ENCODE measurements around the gene OLFML1.

The OLFML1 gene

GRCh38 chr11:7485186-7486097, at the start of gene OLFML1:
OLFML1 (plus strand) TSS chr11:7485506; CDS start chr11:7485876, 370 bp downstream.
- no peak for DNase-seq

DNA sequence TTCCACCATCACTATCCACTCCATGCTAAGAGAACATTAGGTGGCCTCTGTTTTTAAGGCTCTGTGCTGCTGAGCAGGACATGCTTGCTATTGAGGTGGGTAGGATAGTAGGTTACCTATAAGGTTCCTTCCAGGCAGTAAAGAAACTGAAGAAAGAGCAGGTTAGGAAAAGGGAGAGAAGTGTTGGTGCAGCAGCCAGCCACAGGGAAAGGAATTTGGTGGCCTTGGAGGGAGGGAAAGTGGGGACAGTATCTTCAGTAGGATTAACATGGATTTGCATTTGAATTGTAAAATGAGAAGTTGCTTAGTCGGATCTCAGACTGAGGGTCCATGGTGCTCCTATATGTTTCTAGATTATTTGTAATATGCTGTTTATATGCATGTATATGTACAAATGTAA, 49.2 kb upstream of the OLFML1 start:
- no peak for DNase-seq

- DNase-seq, result no peak
These were observed 48.6 kb upstream of the OLFML1 start for GRCh38 chr11:7436657-7437056.

DNA sequence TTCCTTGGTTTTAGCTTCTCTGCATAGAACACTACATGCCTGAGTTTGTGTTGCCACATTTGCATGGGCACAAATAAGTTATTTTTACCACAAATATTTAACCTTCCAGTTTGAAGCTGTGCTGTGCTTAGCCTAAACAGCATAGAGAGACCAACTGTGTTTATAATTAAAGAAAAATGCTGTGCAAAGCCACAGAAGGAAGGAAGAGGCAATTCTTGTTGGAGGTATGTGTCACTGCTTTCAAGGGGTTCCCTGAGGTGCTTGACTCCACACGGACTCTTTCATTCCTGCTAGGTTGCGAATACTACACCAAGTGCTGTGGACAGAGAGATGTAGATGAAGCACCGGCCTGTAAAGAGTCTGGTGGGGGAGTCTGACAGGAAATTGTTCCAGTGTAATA, 47.6 kb upstream of the OLFML1 start:
- DNase-seq, result no peak

- DNase-seq, result no peak
These were observed 45.5 kb upstream of the OLFML1 start for GRCh38 chr11:7439746-7440320.

GRCh38 chr11:7442588-7443215, 42.6 kb upstream of the OLFML1 start:
- peak; percentile 11 to 70 (median 58) for DNase-seq

DNA sequence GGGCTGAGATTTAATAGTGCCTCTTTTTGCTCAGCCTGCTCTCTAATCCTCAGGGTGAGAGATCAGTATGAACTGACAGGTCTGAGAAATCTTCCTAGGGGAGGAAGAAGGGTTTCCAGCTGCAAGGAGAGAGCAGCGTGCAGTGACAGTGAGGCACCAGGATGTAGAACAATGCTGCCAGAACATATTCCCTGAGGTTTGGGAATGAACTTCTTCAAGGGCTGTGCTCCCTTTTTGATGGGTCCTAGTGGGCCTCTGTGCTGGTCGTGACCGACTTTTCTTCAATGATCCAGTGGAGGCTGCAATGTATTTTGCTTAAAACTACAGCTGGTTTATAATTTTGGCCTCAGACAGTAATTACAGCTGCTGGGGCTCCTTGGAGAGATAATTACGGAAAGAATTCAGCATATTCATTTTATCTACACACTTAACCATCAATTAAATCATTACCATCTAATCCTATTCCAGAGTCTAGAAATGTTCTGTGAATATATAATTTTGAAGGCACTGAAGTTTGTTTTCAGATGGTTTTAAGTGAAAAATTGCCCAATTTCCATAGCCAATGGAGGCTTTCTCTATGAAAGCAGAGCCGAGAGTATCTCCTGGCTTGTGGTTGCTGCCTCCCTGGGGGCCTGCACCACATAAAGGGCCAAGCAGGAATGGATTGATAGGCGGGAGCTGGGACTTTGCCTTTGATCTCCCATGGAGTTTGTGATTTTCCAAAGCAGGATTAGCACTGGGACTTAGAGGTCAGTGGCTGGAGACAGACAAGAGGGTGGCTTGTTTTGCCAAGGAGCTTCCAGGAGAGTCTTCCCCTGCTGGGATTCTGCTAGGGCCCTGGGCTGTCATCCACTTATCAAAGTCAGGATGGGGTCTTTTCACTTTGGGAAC, 41.0 kb upstream of the OLFML1 start:
- DNase-seq, result peak in 1 of 3 experiments; percentile 19

DNA sequence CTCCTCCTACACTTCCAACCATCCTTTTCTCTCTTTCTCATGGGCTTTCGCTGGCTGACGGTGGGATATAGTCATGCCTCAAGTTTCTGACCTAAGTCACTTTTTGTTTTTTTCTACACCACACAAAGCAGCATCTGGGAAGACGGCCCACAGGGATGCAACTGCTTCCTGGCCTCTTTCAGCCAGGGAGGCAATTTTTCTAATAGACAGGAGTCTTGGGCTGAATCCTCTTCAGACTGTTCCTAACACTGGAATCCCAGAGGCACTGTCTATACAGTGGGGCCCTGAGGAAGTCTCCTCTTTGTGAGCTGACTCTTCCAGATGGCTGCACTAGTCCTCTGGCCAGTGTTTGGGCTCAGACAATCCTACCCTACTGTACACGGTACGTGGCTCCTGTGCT, 39.7 kb upstream of the OLFML1 start:
- DNase-seq, result no peak

DNA sequence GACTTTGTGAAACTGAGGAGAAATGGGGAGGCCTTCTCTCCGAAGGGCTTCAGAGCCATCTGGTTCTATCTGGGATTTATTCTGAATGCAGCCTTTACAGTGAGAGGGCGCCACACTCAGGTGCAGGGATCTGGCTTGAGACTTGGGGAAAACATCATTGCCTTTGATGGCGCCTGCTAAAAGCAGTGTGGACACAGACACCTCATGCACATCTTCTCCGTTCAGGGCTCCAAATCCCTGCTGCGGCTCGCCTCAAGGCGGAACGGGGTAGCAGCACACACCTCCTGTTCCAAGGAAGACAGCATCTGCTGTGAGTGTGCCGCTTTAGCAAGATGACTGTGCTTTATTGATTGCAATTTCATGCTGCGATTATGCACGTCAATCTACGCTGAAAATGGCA, 37.1 kb upstream of the OLFML1 start:
- DNase-seq, result no peak

DNA sequence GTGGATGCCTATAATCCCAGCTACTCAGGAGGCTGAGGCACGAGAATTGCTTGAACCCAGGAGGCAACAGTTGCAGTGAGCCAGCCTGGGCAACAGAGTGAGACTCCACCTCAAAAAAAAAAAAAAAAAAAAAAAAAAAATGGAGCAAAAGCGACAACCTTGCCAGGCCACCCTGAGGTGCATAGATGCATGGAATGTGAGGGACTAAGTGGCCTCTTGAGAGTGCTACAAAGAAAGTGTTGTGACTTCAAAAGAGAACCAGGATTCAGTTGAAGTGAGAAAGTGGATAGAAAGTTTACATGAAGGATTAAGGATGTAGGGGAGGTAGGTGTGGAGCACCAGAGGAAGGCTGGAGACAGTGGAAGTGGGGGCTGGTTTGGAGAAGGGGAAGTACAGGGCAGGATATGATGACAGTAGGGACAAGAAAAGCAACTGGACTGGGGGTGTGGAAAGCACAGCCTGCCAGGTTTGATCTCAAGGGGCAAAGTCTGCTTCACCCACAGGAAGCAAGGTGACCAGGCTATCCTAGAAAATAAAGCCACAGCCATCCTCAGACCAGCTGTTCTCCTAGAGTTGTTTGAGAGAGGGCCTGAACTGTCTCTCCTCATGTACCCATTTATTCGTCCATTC, 36.0 kb upstream of the OLFML1 start:
- DNase-seq, result no peak

DNA sequence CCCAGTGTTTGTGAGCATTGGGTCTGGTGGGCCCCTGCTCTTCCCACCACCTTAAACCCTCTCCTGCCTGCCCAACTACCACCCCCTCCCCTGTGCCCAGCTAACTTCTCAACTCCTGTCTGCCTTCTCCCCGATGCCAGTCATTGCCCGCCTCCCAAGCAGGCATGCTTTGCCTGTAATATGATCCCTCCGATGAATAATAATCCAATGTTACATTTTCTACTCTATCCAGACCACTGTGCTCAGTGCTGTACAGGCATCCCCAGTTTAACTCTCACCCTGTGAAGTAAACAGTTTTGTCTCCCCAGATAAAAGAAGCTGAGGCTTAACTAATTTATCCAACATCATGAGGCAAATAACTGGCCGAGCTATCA, 35.5 kb upstream of the OLFML1 start:
- DNase-seq, result no peak

GRCh38 chr11:7450836-7451235, 34.5 kb upstream of the OLFML1 start:
- DNase-seq, result no peak

DNA sequence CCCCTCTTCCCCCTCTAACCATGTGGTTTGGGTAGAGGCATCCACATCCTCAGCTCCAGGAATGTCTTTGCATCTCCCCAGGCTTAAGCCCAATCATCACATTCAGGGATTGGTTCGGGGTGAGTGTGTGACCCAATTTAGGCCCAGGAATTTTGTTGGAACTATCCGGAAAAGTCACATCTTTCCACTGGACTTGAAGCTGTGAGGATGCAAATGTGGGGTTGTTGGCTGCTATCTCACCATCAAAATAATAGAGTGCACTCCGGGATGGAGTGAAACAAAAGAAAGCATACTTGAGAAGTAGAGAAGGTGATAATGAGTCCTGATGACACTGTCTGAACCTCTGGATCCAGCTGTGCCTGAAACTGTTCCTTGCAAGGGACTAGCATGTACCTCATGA, 33.8 kb upstream of the OLFML1 start:
- no peak for DNase-seq

DNA sequence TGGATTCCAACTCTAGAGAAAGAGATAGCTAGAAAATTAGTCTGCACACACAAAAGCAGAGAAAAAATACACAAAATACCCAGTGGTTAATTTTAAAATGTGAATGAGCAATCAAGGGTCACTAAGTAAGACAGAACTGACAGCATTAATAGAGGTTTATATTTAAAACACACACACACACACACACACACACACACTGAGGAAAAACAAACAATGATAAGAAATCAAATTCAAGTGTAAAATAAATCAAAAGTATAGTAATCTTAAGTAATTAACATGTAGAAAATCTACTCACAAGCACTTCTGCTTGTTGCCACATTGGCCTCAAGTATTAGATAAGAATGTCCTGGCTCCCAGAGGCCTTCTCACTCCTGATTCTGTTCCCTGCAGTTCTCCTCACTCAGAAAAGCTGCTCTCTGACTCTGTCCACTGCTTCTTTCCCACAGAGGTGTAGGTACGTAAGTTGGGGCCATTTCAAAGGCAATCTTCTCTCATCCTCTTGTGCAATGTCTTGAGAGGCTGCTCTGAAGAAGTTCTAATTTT, 33.3 kb upstream of the OLFML1 start:
- no peak for DNase-seq

- no peak for DNase-seq
These were observed 30.5 kb upstream of the OLFML1 start for GRCh38 chr11:7454854-7455253.

DNA sequence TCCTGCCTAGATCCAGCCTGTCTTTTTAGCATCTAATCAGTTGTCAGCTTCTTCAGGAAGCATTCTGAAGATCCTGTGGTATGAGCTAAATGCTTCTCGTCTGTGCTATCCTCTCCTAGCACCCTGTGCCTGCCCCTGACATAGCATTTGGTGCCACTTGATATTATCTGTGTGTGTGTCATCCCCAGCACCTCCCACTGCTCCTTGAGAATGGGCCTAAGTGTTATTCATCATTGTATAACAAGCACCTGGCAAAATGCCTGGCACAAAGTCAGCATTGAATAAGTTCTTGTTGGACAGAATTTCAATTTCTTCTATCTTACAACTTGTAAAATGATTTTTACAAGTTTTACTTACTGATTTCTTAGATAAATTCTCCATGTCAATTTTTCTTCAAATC, 28.1 kb upstream of the OLFML1 start:
- DNase-seq, result peak in 1 of 3 experiments; percentile 7

- DNase-seq, result no peak
These were observed 22.6 kb upstream of the OLFML1 start for GRCh38 chr11:7462706-7463105.

DNA sequence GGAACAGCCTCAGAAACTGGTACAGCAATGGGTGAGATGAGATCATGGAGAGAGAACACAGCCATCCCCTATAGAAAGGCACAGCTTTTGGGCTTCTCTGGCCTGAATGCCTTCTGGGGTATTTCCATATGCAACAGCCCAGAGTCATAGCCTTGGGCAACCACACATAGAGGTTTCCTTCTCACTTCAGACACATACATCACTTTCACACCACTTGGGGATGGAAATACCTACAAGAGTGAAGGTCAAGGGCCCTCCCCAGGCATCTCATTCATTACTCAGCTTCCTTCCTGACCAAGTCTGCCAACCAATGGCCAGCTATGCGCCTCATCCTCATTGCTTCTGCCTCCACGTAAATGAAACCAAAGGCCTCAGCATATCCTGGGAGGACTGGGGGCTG, 17.7 kb upstream of the OLFML1 start:
- DNase-seq, result no peak

- DNase-seq, result no peak
These were observed 15.9 kb upstream of the OLFML1 start for GRCh38 chr11:7469351-7469865.

DNA sequence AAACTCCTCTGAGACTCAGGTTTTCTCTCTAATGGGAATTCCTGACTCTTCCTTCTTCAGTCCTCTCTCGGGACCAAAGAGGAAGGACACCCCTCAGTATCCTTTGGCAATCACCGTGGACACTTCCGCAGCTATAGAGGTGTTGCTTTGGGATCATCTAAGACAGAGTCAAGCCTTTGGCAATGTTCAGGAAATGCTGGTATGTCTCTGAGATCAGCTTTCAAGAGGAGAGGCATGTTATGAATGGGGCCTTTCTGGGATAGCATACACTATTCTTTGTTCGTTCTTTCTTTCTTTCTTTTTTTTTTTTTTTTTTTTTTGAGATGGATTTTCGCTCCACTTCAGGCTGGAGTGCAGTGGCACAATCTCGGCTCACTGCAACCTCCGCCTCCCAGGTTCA, 14.2 kb upstream of the OLFML1 start:
- no peak for DNase-seq

GRCh38 chr11:7473717-7474116, 11.6 kb upstream of the OLFML1 start:
- DNase-seq, result no peak

- no peak for DNase-seq
These were observed 5.2 kb upstream of the OLFML1 start for GRCh38 chr11:7480113-7480512.

Measured in NCI-H1417 (cell line).